ENCODE measurements around the gene CNIH1. TPM values are rescaled to one million over a fixed set of nuclear protein-coding genes. Genes with fewer than 3 reads are reported as not detected.

The CNIH1 gene
- total and polyA plus RNA-seq, 2 of the 13 experiments (the other 11 are each of a cell fraction or from before 2014, with no cell fraction given) = 166 to 421 TPM

GRCh38 chr14:54423991-54424390 is 17.2 kb downstream of the CNIH1 start:
- CTCF ChIA-PET (ENCODE audit: low intra/inter-chr PET ratio, low total read pairs) = no interaction called here
- Histone ChIP-seq H3K27ac (ENCODE audit: extremely low read length, insufficient read depth, low read length) (peak overlapping the region; percentile 88), H3K27me3 (ENCODE audit: control insufficient read depth in 1 of 2, insufficient read depth in 2 of 2, low read length in 2 of 2) (no peaks in the 10 kb centered on the region), H2AFZ (ENCODE audit: low read length) (no peak overlapping the region), H3K9me3 (ENCODE audit: low read length) (no peaks in the 10 kb centered on the region), H3K79me2 (ENCODE audit: insufficient read depth, low read length) (peaks cover 2% of the 10 kb centered on the region), H3K9ac (ENCODE audit: insufficient read depth, low read depth, low read length) (peak overlapping the region; percentile 38), H4K20me1 (ENCODE audit: insufficient read depth, low read length) (no peaks in the 10 kb centered on the region), H3K36me3 (replicated peaks in 1 of 2; ENCODE audit: control insufficient read depth in 1 of 2, insufficient read depth in 2 of 2, low read length in 2 of 2) (peaks cover 7 to 21% of the 10 kb centered on the region in 2 experiments), H3K4me2 (ENCODE audit: low read depth, low read length) (peak overlapping the region; percentile 19), H3K4me1 (ENCODE audit: insufficient read depth, low read length) (peaks cover 43% of the 10 kb centered on the region), H3K4me3 (replicated peaks in 1 of 3; ENCODE audit: insufficient read depth in 1 of 3, low read depth in 2 of 3, low read length in 3 of 3) (no peak overlapping the region)
- no peak; the same call in 2 of the 3 replicates for ATAC-seq
- FAIRE-seq = no peak
- POLR2A ChIA-PET = interaction anchor here (0.9 to 2.6 kb wide), 7 partner anchors 11 to 70 kb away, joined by 3 to 14 read pairs (median 4); partner anchors contain the start of genes CDKN3, CNIH1 and GMFB
- in situ Hi-C loops (cut with HindIII; ENCODE audit: extremely low pct_ligation_motif_present, low pct_unique_long_range_greater_than_20kb) (loop anchor here (5.0 kb wide), 1 partner anchor 57 kb away; no protein-coding TSS in a partner anchor), intact Hi-C loops (cut with micrococcal nuclease; ENCODE audit: unreplicated experiment) (no loop called here)
- no peak for DNase-seq (ENCODE audit: low spot score)
- TF ChIP-seq KDM2A (CRISPR knock-in tag; IDR thresholded peaks at IDR 0.05; ENCODE audit: borderline replicate concordance, low read depth) = no peak
- no peak for TF ChIP-seq ZNF891 (CRISPR knock-in tag; IDR thresholded peaks at IDR 0.05)
- TF ChIP-seq ZNF224 (CRISPR knock-in tag; IDR thresholded peaks at IDR 0.05) = no peak
- no peak for TF ChIP-seq ZNF3 (CRISPR knock-in tag; IDR thresholded peaks at IDR 0.05)
- no peak for TF ChIP-seq REPIN1 (CRISPR knock-in tag; IDR thresholded peaks at IDR 0.05; ENCODE audit: borderline replicate concordance, low read depth)
- TF ChIP-seq SKIL (CRISPR knock-in tag; IDR thresholded peaks at IDR 0.05; ENCODE audit: borderline replicate concordance) = no peak
- no peak for TF ChIP-seq THAP11 (CRISPR knock-in tag; IDR thresholded peaks at IDR 0.05)
- no peak for TF ChIP-seq NONO (IDR thresholded peaks at IDR 0.05)
- no peak for TF ChIP-seq NONO (CRISPR knock-in tag; conservative IDR thresholded peaks at IDR 0.05)
- BruUV-seq (replicated peaks) = no TSS peak

All from HepG2 (cell line).